DMS79 (cell line): Measurements from ENCODE around the gene ABHD11.
A peak's percentile ranks its signal among the peaks of the same experiment; 100 is the strongest.
"Not testable (repeated sequence)": the region's sequence is repeated elsewhere in the genome, so short reads cannot be mapped to it uniquely, and the experiment has no call there.

Source experiments
- DNase-seq: peaks from one replicate; lab custom pipeline; 2025; lab: John Stamatoyannopoulos, UW

ABHD11 gene

GRCh38 chr7:73718905-73719805, 19.4 kb downstream of the ABHD11 start, which contains the start of gene STX1A:
STX1A (minus strand) TSS chr7:73719669; CDS start chr7:73719631, 38 bp downstream.
- no peak for DNase-seq

- DNase-seq, result no peak
Measured at GRCh38 chr7:73718438-73718881, 20.1 kb downstream of the ABHD11 start.

GRCh38 chr7:73717991-73718405, 20.6 kb downstream of the ABHD11 start:
- DNase-seq, result no peak

- no peak for DNase-seq
Measured at GRCh38 chr7:73717025-73717807, 21.4 kb downstream of the ABHD11 start.

- DNase-seq, result no peak
Measured at GRCh38 chr7:73716318-73716890, 22.2 kb downstream of the ABHD11 start.

- peak; percentile 24 for DNase-seq
Measured at GRCh38 chr7:73715648-73716317, 22.8 kb downstream of the ABHD11 start.

GRCh38 chr7:73713319-73713718, 25.3 kb downstream of the ABHD11 start:
- DNase-seq, result not testable (repeated sequence)

GRCh38 chr7:73712773-73713172, 25.8 kb downstream of the ABHD11 start:
- no peak for DNase-seq

GRCh38 chr7:73708961-73709549, 29.5 kb downstream of the ABHD11 start:
- no peak for DNase-seq

- peak; percentile 44 for DNase-seq
Measured at GRCh38 chr7:73707045-73707631, 31.5 kb downstream of the ABHD11 start.

GRCh38 chr7:73706126-73707044, 32.2 kb downstream of the ABHD11 start:
- DNase-seq, result no peak

- no peak for DNase-seq
Measured at GRCh38 chr7:73705551-73705920, 33.1 kb downstream of the ABHD11 start.

- DNase-seq, result no peak
Measured at GRCh38 chr7:73704640-73705550, 33.7 kb downstream of the ABHD11 start.

GRCh38 chr7:73703757-73704639, 34.6 kb downstream of the ABHD11 start:
- no peak for DNase-seq

GRCh38 chr7:73703225-73703624, 35.4 kb downstream of the ABHD11 start:
- DNase-seq, result no peak

- DNase-seq, result no peak
Measured at GRCh38 chr7:73702665-73703064, 35.9 kb downstream of the ABHD11 start.

- no peak for DNase-seq
Measured at GRCh38 chr7:73702226-73702625, 36.4 kb downstream of the ABHD11 start.
